ENCODE measurements around the gene GULP1. TPM values are rescaled to one million over a fixed set of nuclear protein-coding genes. Genes with fewer than 3 reads are reported as not detected.
A peak's percentile ranks its signal among the peaks of the same experiment; 100 is the strongest.

The GULP1 gene, protein sequence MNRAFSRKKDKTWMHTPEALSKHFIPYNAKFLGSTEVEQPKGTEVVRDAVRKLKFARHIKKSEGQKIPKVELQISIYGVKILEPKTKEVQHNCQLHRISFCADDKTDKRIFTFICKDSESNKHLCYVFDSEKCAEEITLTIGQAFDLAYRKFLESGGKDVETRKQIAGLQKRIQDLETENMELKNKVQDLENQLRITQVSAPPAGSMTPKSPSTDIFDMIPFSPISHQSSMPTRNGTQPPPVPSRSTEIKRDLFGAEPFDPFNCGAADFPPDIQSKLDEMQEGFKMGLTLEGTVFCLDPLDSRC
- not detected for total RNA-seq

GRCh38 chr2:188291617-188292347 is at the start of gene GULP1:
Gene GULP1 (plus strand): TSS chr2:188291874. CDS start chr2:188477703, 185,829 bp downstream.
- POLR2A ChIA-PET, result no interaction called here
- H3K36me3 Mint-ChIP-seq, result no peaks in the 10 kb centered on the region
- H3K27ac Mint-ChIP-seq, result no peak within 1 kb of the TSS
- peak within 1 kb of the TSS; percentile 72 for H3K4me3 Mint-ChIP-seq
- ATAC-seq (ENCODE audit: low read depth) (peak; percentile 39), DNase-seq (peak; percentile 35)
- H3K9me3 Mint-ChIP-seq, result no peaks in the 10 kb centered on the region
- peaks cover 8% of the 10 kb centered on the region for H3K4me1 Mint-ChIP-seq
- H3K27me3 Mint-ChIP-seq, result peaks cover 50% of the 10 kb centered on the region

DNA sequence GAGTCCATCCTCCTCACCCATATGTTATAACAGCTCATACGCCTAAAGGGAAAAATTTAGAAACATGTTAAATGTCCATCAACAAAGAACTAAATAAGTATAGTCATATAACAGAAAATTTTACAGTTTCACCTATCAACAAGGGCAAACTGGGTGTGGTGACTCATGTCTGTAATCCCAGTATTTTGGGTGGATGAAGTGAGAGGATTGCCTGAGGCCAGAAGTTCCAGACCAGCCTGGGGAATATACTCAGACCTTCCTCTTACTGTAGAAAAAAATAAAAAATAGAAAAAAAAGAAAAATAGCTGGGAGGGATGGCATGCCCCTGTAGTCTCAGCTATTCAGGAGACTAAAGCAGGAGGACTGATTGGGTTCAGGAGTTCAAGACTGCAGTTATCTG is 48.3 kb upstream of the GULP1 start:
- Mint-ChIP-seq H3K27me3 (peaks cover 2% of the 10 kb centered on the region), H3K36me3 (no peaks in the 10 kb centered on the region), H3K4me3 (no peak overlapping the region), H3K4me1 (no peaks in the 10 kb centered on the region), H3K27ac (no peak overlapping the region), H3K9me3 (peaks cover 2% of the 10 kb centered on the region)
- POLR2A ChIA-PET, result no interaction called here
- no peak for DNase-seq
- no peak for ATAC-seq (ENCODE audit: low read depth)

DNA sequence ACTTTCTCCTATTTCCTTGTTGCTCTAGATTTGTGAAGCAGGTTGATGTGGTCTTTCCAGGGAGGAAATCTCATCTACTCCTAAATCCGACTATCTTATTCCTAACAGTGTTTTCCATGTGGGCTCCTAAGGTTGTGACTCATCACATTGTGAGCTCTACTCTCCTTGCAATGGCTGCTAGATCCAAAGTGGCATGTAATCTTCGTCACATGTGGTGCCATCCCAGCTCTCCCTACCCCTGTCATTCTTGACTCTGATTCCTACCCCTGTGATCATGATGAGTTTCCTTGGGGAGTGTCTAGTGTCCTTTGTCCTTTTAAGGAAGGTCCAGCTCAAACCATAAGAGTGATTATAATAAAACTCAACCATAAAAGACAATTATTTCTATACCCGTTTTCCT is 47.3 kb upstream of the GULP1 start:
- H3K27ac Mint-ChIP-seq, result no peak overlapping the region
- no peaks in the 10 kb centered on the region for H3K4me1 Mint-ChIP-seq
- H3K36me3 Mint-ChIP-seq, result no peaks in the 10 kb centered on the region
- H3K4me3 Mint-ChIP-seq, result no peak overlapping the region
- H3K9me3 Mint-ChIP-seq, result no peaks in the 10 kb centered on the region
- POLR2A ChIA-PET, result no interaction called here
- no peak for DNase-seq
- no peak for ATAC-seq (ENCODE audit: low read depth)
- peaks cover 2% of the 10 kb centered on the region for H3K27me3 Mint-ChIP-seq

- ATAC-seq (ENCODE audit: low read depth) (no peak), DNase-seq (no peak)
- H3K4me3 Mint-ChIP-seq, result no peak overlapping the region
- H3K36me3 Mint-ChIP-seq, result no peaks in the 10 kb centered on the region
- H3K27ac Mint-ChIP-seq, result no peak overlapping the region
- no peaks in the 10 kb centered on the region for H3K4me1 Mint-ChIP-seq
- POLR2A ChIA-PET, result no interaction called here
- H3K27me3 Mint-ChIP-seq, result peaks cover 2% of the 10 kb centered on the region
- H3K9me3 Mint-ChIP-seq, result no peaks in the 10 kb centered on the region
Observed at GRCh38 chr2:188245230-188245629, 46.4 kb upstream of the GULP1 start.

DNA sequence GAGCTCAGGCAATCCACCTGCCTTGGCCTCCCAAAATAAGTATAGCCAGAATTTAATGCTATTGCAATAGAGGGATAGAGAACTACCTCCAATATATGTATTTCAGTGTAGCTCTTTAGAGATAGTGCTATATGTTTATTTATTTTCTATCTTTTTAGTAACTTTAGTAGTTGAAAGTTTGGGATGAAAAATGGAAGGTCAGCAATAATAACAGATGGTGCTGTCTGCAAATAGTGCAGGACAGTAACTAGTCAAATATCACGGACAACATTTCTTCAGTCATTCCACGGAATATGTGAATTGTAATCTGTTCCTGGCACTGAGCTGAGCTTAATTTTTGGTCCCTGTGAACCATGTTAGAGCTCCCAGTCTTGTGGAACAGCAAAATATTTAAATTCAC is 43.2 kb upstream of the GULP1 start:
- H3K4me1 Mint-ChIP-seq, result no peaks in the 10 kb centered on the region
- POLR2A ChIA-PET, result no interaction called here
- no peak overlapping the region for H3K27ac Mint-ChIP-seq
- no peaks in the 10 kb centered on the region for H3K27me3 Mint-ChIP-seq
- ATAC-seq (ENCODE audit: low read depth), result no peak
- no peaks in the 10 kb centered on the region for H3K9me3 Mint-ChIP-seq
- no peaks in the 10 kb centered on the region for H3K36me3 Mint-ChIP-seq
- no peak for DNase-seq
- H3K4me3 Mint-ChIP-seq, result no peak overlapping the region

GRCh38 chr2:188251034-188251433 is 40.6 kb upstream of the GULP1 start:
- Mint-ChIP-seq H3K9me3 (no peaks in the 10 kb centered on the region), H3K4me1 (no peaks in the 10 kb centered on the region), H3K27ac (no peak overlapping the region), H3K36me3 (no peaks in the 10 kb centered on the region), H3K27me3 (no peaks in the 10 kb centered on the region), H3K4me3 (no peak overlapping the region)
- no peak for DNase-seq
- ATAC-seq (ENCODE audit: low read depth), result no peak
- POLR2A ChIA-PET, result no interaction called here

DNA sequence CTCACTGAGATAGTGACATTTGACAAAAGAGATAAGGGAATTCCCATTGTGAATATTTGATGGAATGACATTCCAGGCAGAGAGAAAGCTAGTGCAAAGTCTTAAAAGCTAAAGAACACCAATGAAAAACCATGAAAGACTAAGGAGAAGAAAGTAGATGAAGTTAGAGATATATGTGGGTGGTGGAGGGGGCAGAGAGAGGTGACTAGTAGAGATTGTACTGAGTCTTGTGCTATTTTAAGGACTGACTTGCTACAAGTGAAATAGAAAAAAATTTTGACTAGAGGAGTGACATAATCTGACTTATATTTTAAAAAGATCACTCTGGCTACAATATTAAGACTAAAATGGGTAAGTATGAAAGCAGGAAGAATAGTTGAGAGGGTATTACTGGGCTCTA is 35.3 kb upstream of the GULP1 start:
- Mint-ChIP-seq H3K36me3 (no peaks in the 10 kb centered on the region), H3K27ac (no peak overlapping the region), H3K4me1 (no peaks in the 10 kb centered on the region), H3K27me3 (no peaks in the 10 kb centered on the region), H3K4me3 (no peak overlapping the region), H3K9me3 (no peaks in the 10 kb centered on the region)
- DNase-seq (no peak), ATAC-seq (ENCODE audit: low read depth) (no peak)
- POLR2A ChIA-PET, result no interaction called here

DNA sequence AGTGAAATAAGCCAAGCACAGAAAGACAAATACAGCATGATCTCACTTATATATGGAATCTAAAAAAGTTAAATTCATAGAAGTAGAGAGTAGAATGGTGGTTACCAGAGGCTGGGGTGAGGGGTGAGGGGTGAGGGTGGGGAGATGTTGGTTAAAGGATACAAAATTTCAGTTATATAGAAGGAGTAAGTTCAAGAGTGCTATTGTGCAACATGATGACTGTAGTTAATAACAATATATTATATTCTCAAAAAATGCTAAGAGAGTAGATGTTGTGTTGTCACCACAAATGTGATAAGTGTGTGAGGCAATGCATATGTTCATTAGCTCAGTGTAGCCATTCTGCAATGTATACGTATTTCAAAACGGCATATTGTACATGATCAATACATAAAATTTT is 26.4 kb upstream of the GULP1 start:
- H3K36me3 Mint-ChIP-seq, result no peaks in the 10 kb centered on the region
- no peak overlapping the region for H3K4me3 Mint-ChIP-seq
- ATAC-seq (ENCODE audit: low read depth) (no peak), DNase-seq (no peak)
- no peak overlapping the region for H3K27ac Mint-ChIP-seq
- H3K27me3 Mint-ChIP-seq, result no peaks in the 10 kb centered on the region
- POLR2A ChIA-PET, result no interaction called here
- no peaks in the 10 kb centered on the region for H3K9me3 Mint-ChIP-seq
- no peaks in the 10 kb centered on the region for H3K4me1 Mint-ChIP-seq

DNA sequence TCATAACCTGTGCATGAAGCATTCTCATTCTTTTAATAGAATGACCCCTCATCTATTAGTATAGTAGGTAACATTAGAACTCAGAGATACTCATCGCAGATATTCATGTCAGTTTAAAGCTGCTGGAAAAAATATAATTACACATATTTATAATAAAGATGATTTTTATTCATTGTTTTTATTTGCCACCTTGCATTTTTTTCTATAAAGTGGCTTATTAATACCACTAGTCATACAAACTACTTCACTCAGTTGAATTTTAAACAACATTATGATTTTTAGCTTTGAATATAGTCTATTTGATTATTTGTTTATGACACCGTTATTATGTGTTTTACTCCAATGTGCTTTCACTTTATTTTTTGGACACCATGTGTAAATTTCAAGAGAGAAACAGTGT is 23.9 kb upstream of the GULP1 start:
- no peak overlapping the region for H3K27ac Mint-ChIP-seq
- H3K27me3 Mint-ChIP-seq, result no peaks in the 10 kb centered on the region
- DNase-seq (no peak), ATAC-seq (ENCODE audit: low read depth) (no peak)
- POLR2A ChIA-PET, result no interaction called here
- no peaks in the 10 kb centered on the region for H3K4me1 Mint-ChIP-seq
- H3K4me3 Mint-ChIP-seq, result no peak overlapping the region
- H3K9me3 Mint-ChIP-seq, result no peaks in the 10 kb centered on the region
- H3K36me3 Mint-ChIP-seq, result no peaks in the 10 kb centered on the region

DNA sequence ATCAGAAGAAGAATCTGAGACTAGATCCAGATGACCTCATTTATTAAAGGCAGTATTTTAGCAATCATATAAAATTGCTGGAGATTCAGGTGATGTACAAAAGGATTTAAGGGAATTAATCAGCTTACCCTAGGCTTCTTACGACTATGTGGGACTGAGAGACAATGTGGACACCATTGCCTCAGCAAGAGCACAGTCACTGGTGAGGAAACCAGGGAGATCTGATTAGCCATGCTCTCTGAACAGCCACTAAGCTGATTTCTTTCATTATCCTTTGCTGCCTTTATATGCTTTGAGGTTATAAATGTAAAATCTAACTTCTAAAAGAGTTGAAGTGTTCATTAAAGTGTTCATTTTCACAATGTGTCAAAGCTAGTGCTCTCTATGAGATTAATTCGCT is 22.7 kb upstream of the GULP1 start:
- ATAC-seq (ENCODE audit: low read depth), result no peak
- DNase-seq, result no peak
- Mint-ChIP-seq H3K27ac (no peak overlapping the region), H3K9me3 (no peaks in the 10 kb centered on the region), H3K36me3 (no peaks in the 10 kb centered on the region), H3K27me3 (no peaks in the 10 kb centered on the region), H3K4me1 (no peaks in the 10 kb centered on the region), H3K4me3 (no peak overlapping the region)
- POLR2A ChIA-PET, result no interaction called here

- POLR2A ChIA-PET, result no interaction called here
- H3K4me1 Mint-ChIP-seq, result no peaks in the 10 kb centered on the region
- no peak overlapping the region for H3K4me3 Mint-ChIP-seq
- no peak overlapping the region for H3K27ac Mint-ChIP-seq
- DNase-seq (no peak), ATAC-seq (ENCODE audit: low read depth) (no peak)
- H3K36me3 Mint-ChIP-seq, result no peaks in the 10 kb centered on the region
- no peaks in the 10 kb centered on the region for H3K27me3 Mint-ChIP-seq
- no peaks in the 10 kb centered on the region for H3K9me3 Mint-ChIP-seq
Observed at GRCh38 chr2:188272121-188272520, 19.6 kb upstream of the GULP1 start.

DNA sequence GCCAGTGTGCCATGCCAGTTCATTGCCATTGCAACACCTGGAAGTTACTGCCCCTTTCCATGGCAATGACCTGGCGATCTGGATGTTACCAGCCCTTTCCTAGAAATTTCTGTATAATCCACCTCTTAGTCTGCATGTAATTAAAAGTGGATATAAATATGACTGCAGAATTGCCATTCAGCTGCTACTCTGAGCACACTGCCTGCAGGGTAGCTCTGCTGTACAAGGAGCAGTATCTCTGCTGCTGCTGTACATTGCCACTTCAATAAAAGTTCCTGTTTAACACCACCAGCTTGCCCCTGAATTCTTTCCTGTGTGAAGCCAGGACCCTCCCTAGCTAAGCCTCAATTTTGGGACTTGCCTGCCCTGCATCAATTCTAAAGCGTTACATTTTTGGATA is 17.4 kb upstream of the GULP1 start:
- H3K4me1 Mint-ChIP-seq, result no peaks in the 10 kb centered on the region
- ATAC-seq (ENCODE audit: low read depth) (no peak), DNase-seq (no peak)
- no peak overlapping the region for H3K27ac Mint-ChIP-seq
- H3K4me3 Mint-ChIP-seq, result no peak overlapping the region
- H3K27me3 Mint-ChIP-seq, result no peaks in the 10 kb centered on the region
- no peaks in the 10 kb centered on the region for H3K9me3 Mint-ChIP-seq
- POLR2A ChIA-PET, result no interaction called here
- no peaks in the 10 kb centered on the region for H3K36me3 Mint-ChIP-seq

- POLR2A ChIA-PET, result no interaction called here
- no peak overlapping the region for H3K4me3 Mint-ChIP-seq
- no peak for ATAC-seq (ENCODE audit: low read depth)
- H3K27ac Mint-ChIP-seq, result no peak overlapping the region
- no peaks in the 10 kb centered on the region for H3K27me3 Mint-ChIP-seq
- H3K36me3 Mint-ChIP-seq, result no peaks in the 10 kb centered on the region
- no peaks in the 10 kb centered on the region for H3K9me3 Mint-ChIP-seq
- no peaks in the 10 kb centered on the region for H3K4me1 Mint-ChIP-seq
- no peak for DNase-seq
Observed at GRCh38 chr2:188276255-188276654, 15.4 kb upstream of the GULP1 start.

GRCh38 chr2:188277786-188278185 is 13.9 kb upstream of the GULP1 start:
- ATAC-seq (ENCODE audit: low read depth) (no peak), DNase-seq (no peak)
- Mint-ChIP-seq H3K9me3 (no peaks in the 10 kb centered on the region), H3K4me3 (no peak overlapping the region), H3K27me3 (no peaks in the 10 kb centered on the region), H3K4me1 (no peaks in the 10 kb centered on the region), H3K36me3 (no peaks in the 10 kb centered on the region), H3K27ac (no peak overlapping the region)
- POLR2A ChIA-PET, result no interaction called here

Measured in activated naive CD8-positive, alpha-beta T cell treated with anti-CD3 and anti-CD28 coated beads, Interleukin-2, amount 10 ng/mL, durations not matched to agents 7 days and 5 days (primary cell).